WERI-Rb-1 (cell line): ENCODE results near the gene CNOT3.
A peak's percentile ranks its signal among the peaks of the same experiment; 100 is the strongest.
"Not testable (repeated sequence)": the region's sequence is repeated elsewhere in the genome, so short reads cannot be mapped to it uniquely, and the experiment has no call there.

Source experiments
- DNase-seq: peaks from one replicate; pipeline ENCODE4 v3.0.0-alpha.2; 2020
- H3K27ac ChIP-seq: fragments of 250-450 bp; sonication (Bioruptor Pico); 2 replicates; pipeline ENCODE4 v1.5.1; 2020; ENCODE audit warnings: mild to moderate bottlenecking, moderate library complexity
- H3K27me3 ChIP-seq: fragments of 250-450 bp; sonication (Bioruptor Pico); 2 replicates; pipeline ENCODE4 v1.5.1; 2021; ENCODE audit warnings: mild to moderate bottlenecking, low read depth, moderate library complexity; ENCODE audit not compliant: insufficient read depth, severe bottlenecking
- H3K36me3 ChIP-seq: fragments of 250-450 bp; sonication (Bioruptor Pico); 2 replicates; pipeline ENCODE4 v1.5.1; 2020; ENCODE audit warnings: mild to moderate bottlenecking, moderate library complexity
- H3K4me3 ChIP-seq: 2 replicates; pipeline ENCODE4 v1.5.1; 2011; ENCODE audit warnings: low read depth, mild to moderate bottlenecking, control low read depth, low read length
- H3K9me3 ChIP-seq: fragments of 250-450 bp; sonication (Bioruptor Pico); 2 replicates; pipeline ENCODE4 v1.5.1; 2021; ENCODE audit warnings: mild to moderate bottlenecking, moderate library complexity; ENCODE audit not compliant: severe bottlenecking
- TF ChIP-seq, protein P1 (sequence below): IDR thresholded peaks from 2 replicates; pipeline ENCODE4 v1.5.1; 2011; ENCODE audit warnings: low read depth, mild to moderate bottlenecking, control low read depth, inconsistent platforms, low read length

CNOT3 gene

DNA sequence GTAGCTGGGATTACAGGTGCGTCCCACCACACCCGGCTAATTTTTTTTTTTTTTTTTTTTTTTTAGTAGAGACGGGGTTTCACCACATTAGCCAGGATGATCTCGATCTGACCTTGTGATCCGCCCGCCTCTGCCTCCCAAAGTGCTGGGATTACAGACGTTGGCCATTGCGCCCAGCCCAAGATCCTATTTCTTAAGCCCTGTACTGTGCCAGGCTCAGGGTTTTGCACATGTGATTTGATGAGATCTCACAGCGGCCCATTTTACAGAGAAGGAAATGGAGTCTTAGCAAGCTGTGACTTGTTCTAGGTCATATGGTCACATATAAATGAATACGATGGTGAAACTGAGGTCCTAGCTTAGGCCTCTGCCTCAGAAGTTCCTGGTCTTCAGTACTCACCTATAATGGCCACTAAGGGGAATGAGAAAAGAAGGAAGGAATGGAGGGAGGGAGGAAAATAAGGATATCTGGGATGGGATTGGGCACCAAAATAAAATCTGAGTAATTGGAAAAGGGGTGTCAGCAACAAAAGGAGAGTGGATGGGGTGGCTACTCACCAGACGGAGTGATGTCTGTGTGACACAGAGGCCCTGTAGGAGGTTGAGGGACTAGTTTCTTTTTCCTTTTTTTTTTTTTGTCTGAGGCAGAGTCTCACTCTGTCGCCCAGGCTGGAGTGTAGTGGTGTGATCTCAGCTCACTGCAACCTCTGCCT, 38.2 kb upstream of the CNOT3 start:
- Histone ChIP-seq H3K36me3 (0 out of 2 replicates have a peak, but pooled peaks cover 2% of the 10 kb centered on the region), H3K9me3 (peaks cover 3% of the 10 kb centered on the region), H3K4me3 (no peak overlapping the region), H3K27ac (no peak overlapping the region), H3K27me3 (peaks cover 29% of the 10 kb centered on the region)
- no peak for DNase-seq
- TF ChIP-seq, protein P1, sequence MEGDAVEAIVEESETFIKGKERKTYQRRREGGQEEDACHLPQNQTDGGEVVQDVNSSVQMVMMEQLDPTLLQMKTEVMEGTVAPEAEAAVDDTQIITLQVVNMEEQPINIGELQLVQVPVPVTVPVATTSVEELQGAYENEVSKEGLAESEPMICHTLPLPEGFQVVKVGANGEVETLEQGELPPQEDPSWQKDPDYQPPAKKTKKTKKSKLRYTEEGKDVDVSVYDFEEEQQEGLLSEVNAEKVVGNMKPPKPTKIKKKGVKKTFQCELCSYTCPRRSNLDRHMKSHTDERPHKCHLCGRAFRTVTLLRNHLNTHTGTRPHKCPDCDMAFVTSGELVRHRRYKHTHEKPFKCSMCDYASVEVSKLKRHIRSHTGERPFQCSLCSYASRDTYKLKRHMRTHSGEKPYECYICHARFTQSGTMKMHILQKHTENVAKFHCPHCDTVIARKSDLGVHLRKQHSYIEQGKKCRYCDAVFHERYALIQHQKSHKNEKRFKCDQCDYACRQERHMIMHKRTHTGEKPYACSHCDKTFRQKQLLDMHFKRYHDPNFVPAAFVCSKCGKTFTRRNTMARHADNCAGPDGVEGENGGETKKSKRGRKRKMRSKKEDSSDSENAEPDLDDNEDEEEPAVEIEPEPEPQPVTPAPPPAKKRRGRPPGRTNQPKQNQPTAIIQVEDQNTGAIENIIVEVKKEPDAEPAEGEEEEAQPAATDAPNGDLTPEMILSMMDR: no peak

- DNase-seq, H3K36me3 ChIP-seq, H3K4me3 ChIP-seq, H3K9me3 ChIP-seq, H3K27ac ChIP-seq: not testable (repeated sequence)
- H3K27me3 ChIP-seq: peaks cover 24% of the 10 kb centered on the region
These were observed 37.7 kb upstream of the CNOT3 start for GRCh38 chr19:54099903-54100255.

GRCh38 chr19:54100561-54100960, 37.0 kb upstream of the CNOT3 start, which contains the start of gene OSCAR:
Gene OSCAR, minus strand, starts transcription at chr19:54100803. Its CDS starts 11 bp downstream, at chr19:54100792.
- Histone ChIP-seq H3K27me3 (peaks cover 17% of the 10 kb centered on the region), H3K27ac (no peak within 1 kb of the TSS), H3K36me3 (peaks cover 3% of the 10 kb centered on the region), H3K9me3 (no peaks in the 10 kb centered on the region), H3K4me3 (no peak within 1 kb of the TSS)
- DNase-seq: no peak
- TF ChIP-seq, protein P1: no peak

DNA sequence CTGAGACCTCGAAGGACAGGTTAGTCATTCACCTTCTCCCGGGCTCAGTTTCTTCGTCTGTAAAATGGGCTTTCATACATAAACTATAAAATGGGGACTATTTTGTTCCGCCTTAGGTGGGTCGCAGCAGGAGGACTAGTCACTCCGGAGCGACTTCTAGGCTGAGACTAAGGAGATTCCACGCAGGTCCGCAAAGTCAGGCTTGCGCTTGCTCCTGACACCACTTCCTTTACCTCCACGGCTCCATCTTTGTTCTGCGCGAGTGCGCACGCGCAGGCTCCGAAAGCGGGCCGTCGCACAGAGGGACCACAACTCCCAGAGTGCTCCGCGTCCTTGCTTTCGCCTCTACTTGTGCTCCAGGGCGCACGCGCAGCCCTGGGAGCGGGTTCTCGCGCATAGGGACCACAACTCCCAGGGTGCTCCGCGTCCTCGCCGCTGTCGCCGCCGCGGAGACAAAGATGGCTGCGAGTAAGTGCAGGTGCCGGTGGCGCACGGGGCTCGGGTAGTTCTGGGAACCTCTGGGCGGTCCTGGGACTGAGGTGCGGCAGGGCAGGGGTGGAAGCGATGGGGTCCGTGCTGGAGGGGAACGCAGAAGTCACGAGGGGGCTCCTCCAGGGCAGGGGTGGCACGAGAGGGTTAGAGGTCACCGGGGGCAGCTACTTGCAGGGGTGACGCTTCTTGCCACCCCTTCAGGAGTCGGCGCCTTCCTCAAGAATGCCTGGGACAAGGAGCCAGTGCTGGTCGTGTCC, 35.0 kb upstream of the CNOT3 start, which contains the start of gene NDUFA3:
TSS of gene NDUFA3 (plus strand) at position 435 of the 749 bp plus-strand sequence. CDS start at position 459, 24 bp downstream.
- peaks cover 20% of the 10 kb centered on the region for H3K36me3 ChIP-seq
- TF ChIP-seq, protein P1: no peak
- H3K27me3 ChIP-seq: peaks cover 4% of the 10 kb centered on the region
- peak within 1 kb of the TSS; percentile 96 for H3K4me3 ChIP-seq
- DNase-seq: peak; percentile 97
- no peaks in the 10 kb centered on the region for H3K9me3 ChIP-seq
- H3K27ac ChIP-seq: peak within 1 kb of the TSS; percentile 62

DNA sequence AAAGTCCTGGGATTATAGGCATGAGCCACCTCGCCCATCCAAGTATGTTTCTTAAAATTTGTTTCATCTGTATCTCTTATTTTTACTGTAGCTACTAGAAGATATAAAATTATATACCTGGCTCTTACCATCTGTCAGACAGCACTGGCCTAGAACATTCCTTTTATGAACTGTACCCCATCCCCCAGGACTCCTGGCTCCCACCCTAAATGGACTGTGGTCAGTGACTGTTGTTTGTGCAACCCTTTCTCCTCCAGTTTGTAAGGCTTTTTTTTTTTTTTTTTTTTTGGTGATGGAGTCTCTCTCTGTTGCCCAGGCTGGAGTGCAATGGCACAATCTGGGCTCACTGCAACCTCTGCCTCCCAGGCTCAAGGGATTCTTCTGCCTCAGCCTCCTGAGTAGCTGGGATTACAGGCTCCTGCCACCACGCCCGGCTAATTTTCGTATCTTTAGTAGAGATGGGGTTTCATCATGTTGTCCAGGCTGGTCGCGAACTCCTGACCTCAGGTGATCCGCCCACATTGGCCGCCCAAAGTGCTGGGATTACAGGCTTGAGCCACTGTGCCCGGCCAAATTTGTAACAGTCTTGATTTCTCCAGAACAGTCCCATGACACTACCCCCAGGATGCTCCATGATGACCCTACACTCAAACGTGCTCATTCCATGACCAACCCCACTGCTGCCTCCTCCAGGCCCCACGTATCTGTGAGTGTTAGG, 32.4 kb upstream of the CNOT3 start:
- H3K4me3 ChIP-seq: no peak overlapping the region
- DNase-seq: no peak
- TF ChIP-seq, protein P1: no peak
- H3K36me3 ChIP-seq: peaks cover 40% of the 10 kb centered on the region
- H3K27ac ChIP-seq: no peak overlapping the region
- no peaks in the 10 kb centered on the region for H3K27me3 ChIP-seq
- no peaks in the 10 kb centered on the region for H3K9me3 ChIP-seq

- no peak overlapping the region for H3K4me3 ChIP-seq
- no peaks in the 10 kb centered on the region for H3K27me3 ChIP-seq
- TF ChIP-seq, protein P1: no peak
- H3K9me3 ChIP-seq: no peaks in the 10 kb centered on the region
- DNase-seq: no peak
- no peak overlapping the region for H3K27ac ChIP-seq
- H3K36me3 ChIP-seq: peaks cover 44% of the 10 kb centered on the region
These were observed 31.8 kb upstream of the CNOT3 start for GRCh38 chr19:54105796-54106195.
